ENCODE data around the gene GNAZ. TPM values are rescaled to one million over a fixed set of nuclear protein-coding genes. Genes with fewer than 3 reads are reported as not detected.

Gene GNAZ
- total RNA-seq, 1 experiment from 2014 or later = 5.0 TPM

- no peak overlapping the region for H3K9ac ChIP-seq (ENCODE audit: extremely low read depth, insufficient read length, low read length)
- no peak overlapping the region for H3K23ac ChIP-seq (ENCODE audit: insufficient read length, low read depth, low read length)
- no peaks in the 10 kb centered on the region for H4K20me1 ChIP-seq (ENCODE audit: control insufficient read depth, insufficient read depth, insufficient read length)
- Mint-ChIP-seq H3K4me3 (no peak overlapping the region), H3K36me3 (ENCODE audit: insufficient read depth in 1 of 3, low read depth in 3 of 3) (peaks cover 0 to 30% (median 0%) of the 10 kb centered on the region in 3 experiments; a peak in 3 of 7 replicates), H3K9me3 (peaks cover 23 to 37% of the 10 kb centered on the region in 2 experiments), H3K27ac (no peak overlapping the region), H3K27me3 (ENCODE audit: low read depth) (peaks cover 45% of the 10 kb centered on the region), H3K4me1 (peaks cover 32 to 38% of the 10 kb centered on the region in 2 experiments)
- H3K79me2 ChIP-seq (ENCODE audit: insufficient read depth, low read length) = no peaks in the 10 kb centered on the region
- no peak overlapping the region for H2BK120ac ChIP-seq (ENCODE audit: low read depth, low read length, poor library complexity, severe bottlenecking)
- no peak overlapping the region for H3K4ac ChIP-seq (ENCODE audit: low read depth, low read length)
- TF ChIP-seq CTCF (conservative IDR thresholded peaks at IDR 0.05) = no peak
- H2AK5ac ChIP-seq (ENCODE audit: insufficient read length, low read length) = no peak overlapping the region
- no peak overlapping the region for H3K56ac ChIP-seq (ENCODE audit: insufficient read length, low read depth, low read length)
- H2BK5ac ChIP-seq (ENCODE audit: insufficient read length, low read length) = no peak overlapping the region
- H4K5ac ChIP-seq (ENCODE audit: insufficient read length, low read depth, low read length) = no peak overlapping the region
- H3K9me3 ChIP-seq (ENCODE audit: control insufficient read depth, low read depth, low read length) = peaks cover 7% of the 10 kb centered on the region
- H2BK15ac ChIP-seq (ENCODE audit: low read depth, low read length) = no peak overlapping the region
- no peak overlapping the region for H4K91ac ChIP-seq (ENCODE audit: insufficient read length, low read depth, low read length)
- no CpG with 5 or more reads among the region's 8 CpGs for WGBS (ENCODE audit: extremely low coverage, insufficient read length, low lambda C conversion rate)
- H2AFZ ChIP-seq (ENCODE audit: low read length) = no peak overlapping the region
- DNase-seq = no peak
- no peak overlapping the region for H3K27ac ChIP-seq (ENCODE audit: insufficient read length, low read depth, low read length)
- H3K79me1 ChIP-seq (ENCODE audit: insufficient read depth, low read depth, low read length, poor library complexity, severe bottlenecking) = no peaks in the 10 kb centered on the region
- no peak overlapping the region for H3K4me2 ChIP-seq (ENCODE audit: insufficient read depth, insufficient read length, low read length)
- no peak overlapping the region for H2BK12ac ChIP-seq (ENCODE audit: insufficient read length, low read depth, low read length)
- H2BK20ac ChIP-seq (ENCODE audit: low read depth, low read length, poor library complexity, severe bottlenecking) = no peak overlapping the region
- H3T11ph ChIP-seq (ENCODE audit: low read length) = no peak overlapping the region
- no peaks in the 10 kb centered on the region for H3K23me2 ChIP-seq (ENCODE audit: insufficient read length, low read depth, low read length, poor library complexity, severe bottlenecking)
- peak overlapping the region; percentile 7 for H3K18ac ChIP-seq (ENCODE audit: insufficient read length, low read depth, low read length)
- no peak overlapping the region for H4K8ac ChIP-seq (replicated peaks; ENCODE audit: insufficient read length, low read depth, low read length)
- no peak overlapping the region for H3K14ac ChIP-seq (ENCODE audit: insufficient read depth, low read length)
- H3K4me1 ChIP-seq (ENCODE audit: insufficient read depth, low read length) = peaks cover 2% of the 10 kb centered on the region; the same call in 1 of the 2 replicates
- H3K27me3 ChIP-seq (ENCODE audit: insufficient read depth, low read length) = no peaks in the 10 kb centered on the region
Measured at GRCh38 chr22:23047265-23047664, 23.1 kb upstream of the GNAZ start.
